Astrocyte (in vitro differentiated cells and primary cell): ENCODE measurements around the gene PRPH.
"Not testable (repeated sequence)": the region's sequence is repeated elsewhere in the genome, so short reads cannot be mapped to it uniquely, and the experiment has no call there.

Experiments
- EZH2 ChIP-seq: IDR thresholded peaks from 2 replicates; pipeline ENCODE4 v1.6.1; 2012; ENCODE audit warnings: mild to moderate bottlenecking, low read length, inconsistent platforms; ENCODE audit not compliant: insufficient read depth
- TF ChIP-seq, protein P1 (sequence below): IDR thresholded peaks from 2 replicates; pipeline ENCODE4 v1.5.1; 2011; ENCODE audit warnings: low read depth, mild to moderate bottlenecking, inconsistent platforms, low read length, moderate library complexity; ENCODE audit not compliant: insufficient read depth

DNA sequence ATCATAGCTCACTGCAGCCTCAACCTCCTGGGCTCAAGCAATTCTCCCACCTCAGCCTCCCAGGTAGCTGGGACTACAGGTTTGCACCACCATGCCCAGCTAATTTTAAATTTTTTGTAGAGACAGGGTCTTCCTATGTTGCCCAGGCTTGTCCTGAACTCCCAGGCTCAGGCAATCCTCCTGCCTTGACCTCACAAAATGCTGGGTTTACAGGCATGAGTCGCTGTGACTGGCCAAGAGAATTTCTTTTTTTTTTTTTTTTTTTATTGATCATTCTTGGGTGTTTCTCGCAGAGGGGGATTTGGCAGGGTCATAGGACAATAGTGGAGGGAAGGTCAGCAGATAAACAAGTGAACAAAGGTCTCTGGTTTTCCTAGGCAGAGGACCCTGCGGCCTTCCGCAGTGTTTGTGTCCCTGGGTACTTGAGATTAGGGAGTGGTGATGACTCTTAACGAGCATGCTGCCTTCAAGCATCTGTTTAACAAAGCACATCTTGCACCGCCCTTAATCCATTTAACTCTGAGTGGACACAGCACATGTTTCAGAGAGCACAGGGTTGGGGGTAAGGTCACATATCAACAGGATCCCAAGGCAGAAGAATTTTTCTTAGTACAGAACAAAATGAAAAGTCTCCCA, 12.1 kb upstream of the PRPH start:
- TF ChIP-seq EZH2, result not testable (repeated sequence)
- TF ChIP-seq, protein P1, sequence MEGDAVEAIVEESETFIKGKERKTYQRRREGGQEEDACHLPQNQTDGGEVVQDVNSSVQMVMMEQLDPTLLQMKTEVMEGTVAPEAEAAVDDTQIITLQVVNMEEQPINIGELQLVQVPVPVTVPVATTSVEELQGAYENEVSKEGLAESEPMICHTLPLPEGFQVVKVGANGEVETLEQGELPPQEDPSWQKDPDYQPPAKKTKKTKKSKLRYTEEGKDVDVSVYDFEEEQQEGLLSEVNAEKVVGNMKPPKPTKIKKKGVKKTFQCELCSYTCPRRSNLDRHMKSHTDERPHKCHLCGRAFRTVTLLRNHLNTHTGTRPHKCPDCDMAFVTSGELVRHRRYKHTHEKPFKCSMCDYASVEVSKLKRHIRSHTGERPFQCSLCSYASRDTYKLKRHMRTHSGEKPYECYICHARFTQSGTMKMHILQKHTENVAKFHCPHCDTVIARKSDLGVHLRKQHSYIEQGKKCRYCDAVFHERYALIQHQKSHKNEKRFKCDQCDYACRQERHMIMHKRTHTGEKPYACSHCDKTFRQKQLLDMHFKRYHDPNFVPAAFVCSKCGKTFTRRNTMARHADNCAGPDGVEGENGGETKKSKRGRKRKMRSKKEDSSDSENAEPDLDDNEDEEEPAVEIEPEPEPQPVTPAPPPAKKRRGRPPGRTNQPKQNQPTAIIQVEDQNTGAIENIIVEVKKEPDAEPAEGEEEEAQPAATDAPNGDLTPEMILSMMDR, result not testable (repeated sequence)
